AG20443 (cell line): Measurements from ENCODE around the gene MYOM3.
"Not testable (repeated sequence)": the region's sequence is repeated elsewhere in the genome, so short reads cannot be mapped to it uniquely, and the experiment has no call there.

ENCODE experiments used
- DNase-seq: peaks from one replicate; pipeline ENCODE4 v3.0.0; 2012; ENCODE audit warnings: low spot score, mixed read lengths

The MYOM3 gene

DNA sequence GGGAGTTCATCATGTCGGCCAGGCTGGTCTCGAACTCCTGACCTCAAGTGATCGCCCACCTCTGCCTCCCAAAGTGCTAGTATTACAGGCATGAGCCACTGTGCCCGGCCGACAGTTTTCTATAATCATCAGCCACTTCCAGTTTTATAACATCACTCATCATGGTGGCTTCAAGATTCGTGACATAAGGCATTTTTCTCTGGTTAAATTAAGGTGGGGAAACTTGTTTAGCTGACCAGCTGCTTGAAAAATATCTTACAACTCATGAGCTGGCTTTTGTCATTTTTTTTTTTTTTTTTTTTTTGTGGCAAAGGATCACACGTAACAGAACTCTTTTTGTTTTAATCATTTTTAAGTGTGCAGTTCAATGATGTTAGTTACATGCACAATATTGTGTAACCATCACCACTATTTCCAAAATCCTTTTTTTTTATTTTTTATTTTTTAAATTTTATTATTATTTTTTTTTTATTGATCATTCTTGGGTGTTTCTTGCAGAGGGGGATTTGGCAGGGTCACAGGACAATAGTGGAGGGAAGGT is 80.9 kb downstream of the MYOM3 start:
- DNase-seq: peak; percentile 62

DNA sequence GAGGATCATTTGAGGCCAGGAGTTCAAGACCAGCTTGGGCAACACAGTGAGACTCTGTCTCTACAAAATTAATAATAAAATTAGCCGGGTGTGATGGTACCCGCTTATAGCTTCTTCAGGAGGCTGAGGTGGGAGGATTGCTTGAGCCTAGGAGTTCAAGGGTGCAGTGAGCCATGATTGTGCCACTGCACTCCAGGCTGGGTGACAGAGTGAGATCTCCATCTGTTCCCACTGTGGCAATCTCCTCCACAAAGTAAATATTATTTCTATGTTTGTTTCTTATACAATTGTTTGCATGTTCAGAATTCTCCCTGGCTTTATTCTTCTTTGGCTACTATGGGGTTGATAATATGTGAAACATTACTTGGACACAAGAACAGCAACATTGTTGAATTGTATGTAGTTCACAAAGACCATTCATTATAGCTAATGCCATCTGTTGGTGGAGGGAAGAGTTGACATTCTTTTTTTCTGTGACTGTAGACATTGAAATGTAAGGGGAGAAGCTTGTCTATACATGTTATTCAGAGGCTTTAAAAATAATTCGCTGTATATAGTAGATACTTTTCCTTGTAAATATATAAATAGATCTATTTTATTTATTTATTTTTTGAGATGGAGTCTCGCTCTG is 84.0 kb downstream of the MYOM3 start:
- DNase-seq: peak; percentile 34

DNA sequence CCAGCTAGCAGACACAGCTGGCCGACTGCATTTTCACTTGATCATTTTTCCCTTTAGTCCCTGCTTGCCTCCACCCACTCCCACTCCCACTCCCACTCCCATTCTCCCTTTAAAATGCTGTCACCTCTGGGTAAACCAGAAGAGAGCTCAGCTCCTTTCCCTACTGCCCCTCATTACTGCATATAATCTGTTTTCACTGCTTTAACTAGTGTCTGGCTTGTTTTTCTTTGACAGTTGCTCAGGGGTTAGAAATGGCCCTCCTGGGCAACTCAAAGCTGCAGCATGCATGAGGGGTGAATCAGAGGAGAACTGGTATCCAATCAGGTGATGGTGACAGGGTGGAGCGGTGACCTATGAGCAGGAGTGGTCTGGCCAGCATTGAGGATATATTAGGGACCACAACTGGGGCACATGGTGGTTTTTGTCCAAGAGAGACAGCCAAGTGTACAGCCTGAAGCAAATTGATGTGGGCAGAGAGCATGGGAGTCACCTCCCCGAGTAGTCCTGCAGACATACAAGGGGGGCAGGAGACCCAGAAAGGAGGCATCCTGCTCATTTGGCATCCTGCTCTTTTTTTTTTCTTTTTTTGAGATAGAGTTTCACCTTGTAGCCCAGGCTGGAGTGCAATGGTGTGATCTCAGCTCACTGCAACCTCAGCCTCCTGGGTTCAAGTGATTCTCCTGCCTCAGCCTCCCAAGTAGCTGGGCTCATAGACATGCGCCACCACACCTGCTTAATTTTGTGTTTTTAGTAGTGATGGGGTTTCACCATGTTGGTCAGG is 89.2 kb downstream of the MYOM3 start:
- peak; percentile 86 for DNase-seq

- no peak for DNase-seq
Measured at GRCh38 chr1:24021403-24022266, 90.3 kb downstream of the MYOM3 start.

DNA sequence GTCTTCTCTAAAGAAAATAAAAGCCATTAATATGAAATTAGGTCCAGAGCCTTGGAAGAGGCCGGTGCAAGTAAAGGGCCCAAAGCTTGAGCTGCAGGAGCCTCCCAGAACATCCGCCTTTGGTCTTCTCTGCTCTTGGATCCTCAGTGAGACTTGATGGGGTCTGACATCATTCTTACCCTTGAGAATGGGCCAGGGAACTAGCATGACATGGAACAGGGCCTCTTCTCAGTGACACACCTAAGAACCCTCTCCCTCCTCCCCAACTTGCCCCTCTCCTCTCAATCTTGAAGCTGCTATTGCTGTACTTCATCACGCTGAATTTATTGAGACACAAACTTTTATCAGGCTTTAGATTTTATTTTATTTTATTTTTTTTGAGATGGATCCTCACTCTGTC is 91.5 kb downstream of the MYOM3 start:
- peak; percentile 9 for DNase-seq

GRCh38 chr1:24020025-24020424 is 91.9 kb downstream of the MYOM3 start:
- DNase-seq: peak; percentile 37

DNA sequence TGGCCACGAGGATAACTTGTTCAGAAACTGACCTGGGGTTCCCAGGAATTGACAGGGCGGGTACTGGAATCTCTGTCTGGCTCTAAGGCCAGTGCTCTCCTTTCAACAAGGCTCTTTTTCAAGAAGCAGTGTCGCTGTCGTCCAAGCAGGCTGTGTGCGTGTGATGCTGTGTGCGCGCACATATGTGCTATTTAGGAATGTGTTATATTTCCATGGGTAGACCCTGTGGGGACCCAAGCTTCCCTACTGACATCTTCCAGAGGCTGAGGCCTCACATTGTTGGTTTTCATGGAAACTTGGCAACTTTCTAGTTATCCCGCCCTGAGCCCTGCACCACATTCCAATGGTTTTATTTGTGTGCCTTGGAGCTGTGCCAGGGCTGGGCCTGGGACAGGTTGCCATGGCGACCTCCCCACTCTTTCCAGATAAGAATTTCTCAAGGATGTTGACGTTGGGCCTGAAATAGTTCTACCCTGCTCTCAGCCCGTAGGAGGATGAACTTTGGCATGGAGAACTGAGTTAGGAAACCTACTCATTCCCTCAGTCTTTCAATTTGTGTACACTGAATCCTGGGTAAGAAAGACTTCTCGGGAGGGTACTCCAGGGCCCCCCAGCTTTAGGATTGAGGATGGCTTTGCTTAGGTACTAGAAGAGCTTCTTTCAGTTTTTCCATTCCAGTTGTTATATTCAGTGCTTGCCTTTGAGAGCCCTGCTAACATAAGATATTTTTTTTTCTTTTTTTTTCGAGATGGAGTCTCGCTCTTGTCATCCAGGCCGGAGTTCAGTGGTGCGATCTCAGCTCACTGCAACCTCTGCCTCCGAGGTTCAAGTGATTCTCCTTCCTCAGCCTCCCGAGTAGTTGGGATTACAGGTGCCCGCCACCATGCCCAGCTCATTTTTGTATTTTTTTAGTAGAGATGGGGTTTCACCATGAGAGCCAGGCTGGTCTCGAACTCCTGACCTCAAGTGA is 93.0 kb downstream of the MYOM3 start:
- DNase-seq: peak; percentile 94

DNA sequence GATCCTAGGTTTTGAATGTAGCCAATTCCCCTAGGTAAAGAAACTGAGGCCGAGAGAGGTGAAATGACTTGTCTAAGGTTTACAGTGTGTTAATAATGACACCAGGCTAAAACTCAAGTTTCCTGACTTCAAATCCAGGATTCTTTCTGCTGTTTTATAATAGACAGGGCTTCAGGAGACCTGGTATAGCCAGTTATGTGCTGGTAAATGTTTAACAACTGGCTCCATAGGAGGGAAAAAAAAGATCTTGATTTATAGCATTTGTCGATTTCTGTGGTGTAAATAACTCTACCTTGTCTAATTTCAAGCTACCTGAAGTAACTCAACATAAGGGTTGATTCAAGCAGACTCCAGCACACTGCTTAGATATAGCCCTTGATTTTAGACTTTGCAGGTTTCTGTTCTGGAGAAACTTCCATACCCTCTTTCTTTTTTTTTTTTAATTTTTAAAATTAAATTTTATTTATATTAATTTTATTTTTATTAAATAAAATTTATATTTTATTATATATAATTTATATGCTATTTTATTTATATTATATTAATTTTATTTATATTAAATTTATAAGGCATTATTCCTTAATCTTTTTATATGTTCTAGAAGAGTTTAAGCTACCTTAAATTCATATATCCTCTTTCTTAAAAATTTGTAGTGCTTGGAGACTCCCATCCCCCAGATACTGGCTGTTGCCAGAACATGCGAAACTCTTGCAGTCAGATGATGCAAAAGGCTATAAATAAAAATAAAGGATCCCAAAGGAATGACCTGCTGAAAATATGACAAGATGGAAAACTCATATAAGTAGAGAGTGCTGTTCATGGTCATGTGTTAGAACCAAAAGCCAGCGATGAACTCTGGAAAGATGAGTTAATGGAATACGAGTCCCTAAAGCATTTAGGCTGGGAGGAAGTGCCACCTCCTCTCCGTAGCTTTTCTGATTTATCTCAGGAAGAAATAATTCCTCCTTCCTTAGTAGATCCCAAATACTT is 96.4 kb downstream of the MYOM3 start:
- peak; percentile 56 for DNase-seq

DNA sequence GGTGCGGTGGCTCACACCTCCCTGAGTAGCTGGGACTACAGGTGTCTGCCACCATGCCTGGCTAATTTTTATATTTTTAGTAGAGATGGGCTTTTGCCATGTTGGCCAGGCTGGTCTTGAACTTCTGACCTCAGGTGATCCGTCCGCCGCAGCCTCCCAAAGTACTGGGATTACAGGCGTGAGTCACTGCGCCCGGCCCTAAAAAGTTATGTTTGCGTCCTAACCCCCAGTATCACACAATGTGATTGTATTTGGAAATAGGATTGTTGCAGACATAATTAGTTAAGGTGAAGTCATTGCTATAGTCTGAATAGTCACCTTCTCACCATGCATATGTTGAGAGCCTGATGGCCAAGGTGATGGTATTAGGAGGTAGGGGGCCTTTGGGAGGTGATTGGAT is 99.1 kb downstream of the MYOM3 start:
- DNase-seq: not testable (repeated sequence)

- DNase-seq: no peak
Measured at GRCh38 chr1:24010650-24011049, 101.3 kb downstream of the MYOM3 start.

- peak; percentile 27 for DNase-seq
Measured at GRCh38 chr1:24009406-24009805, 102.5 kb downstream of the MYOM3 start.

DNA sequence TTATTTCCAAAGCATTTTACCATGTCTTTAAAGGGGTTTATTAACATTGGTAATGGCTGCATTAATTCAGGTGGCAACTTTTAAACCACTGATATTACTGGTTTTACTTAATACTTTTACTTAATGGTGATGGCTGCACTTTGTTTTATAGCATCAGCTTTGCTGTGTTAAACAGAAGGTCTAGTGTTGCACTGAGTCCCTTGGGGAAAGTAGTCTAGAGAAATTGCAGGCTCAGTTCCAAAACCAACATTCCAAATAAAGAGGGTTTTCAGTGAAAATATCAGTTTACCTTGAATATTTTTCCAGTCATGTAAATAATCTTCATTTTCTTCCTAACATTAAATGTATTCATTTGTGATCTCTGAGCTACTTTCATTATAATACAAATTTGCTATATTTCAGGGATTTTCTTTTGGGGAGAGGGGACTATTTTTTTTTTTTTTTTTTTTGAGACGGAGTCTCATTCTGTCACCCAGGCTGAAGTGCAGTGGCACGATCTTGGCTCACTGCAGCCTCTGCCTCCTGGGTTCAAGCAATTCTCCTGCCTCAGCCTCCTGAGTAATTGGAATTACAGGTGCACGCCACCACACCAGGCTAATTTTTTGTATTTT is 103.3 kb downstream of the MYOM3 start:
- peak; percentile 14 for DNase-seq

GRCh38 chr1:24007079-24007478 is 104.9 kb downstream of the MYOM3 start:
- no peak for DNase-seq
